ENCODE data around the gene KLK5. TPM values are rescaled to one million over a fixed set of nuclear protein-coding genes. Genes with fewer than 3 reads are reported as not detected.

Gene KLK5
- total RNA-seq, 1 experiment from 2014 or later = not detected

GRCh38 chr19:50897191-50897607 lies 55.6 kb downstream of the KLK5 start:
- no peak for DNase-seq
- Histone ChIP-seq H3K79me2 (ENCODE audit: insufficient read depth, low read length) (no peaks in the 10 kb centered on the region), H2AK5ac (ENCODE audit: insufficient read length, low read length) (no peak overlapping the region), H4K8ac (replicated peaks; ENCODE audit: insufficient read length, low read depth, low read length) (no peak overlapping the region), H4K5ac (ENCODE audit: insufficient read length, low read depth, low read length) (no peak overlapping the region), H3K4me1 (ENCODE audit: insufficient read depth, low read length) (no peaks in the 10 kb centered on the region), H4K91ac (ENCODE audit: insufficient read length, low read depth, low read length) (no peak overlapping the region), H2BK20ac (ENCODE audit: low read depth, low read length, poor library complexity, severe bottlenecking) (no peak overlapping the region), H2BK15ac (ENCODE audit: low read depth, low read length) (no peak overlapping the region), H3K14ac (ENCODE audit: insufficient read depth, low read length) (no peak overlapping the region), H3K18ac (ENCODE audit: insufficient read length, low read depth, low read length) (no peak overlapping the region), H2AFZ (ENCODE audit: low read length) (no peak overlapping the region), H3K4ac (ENCODE audit: low read depth, low read length) (no peak overlapping the region), H3K23ac (ENCODE audit: insufficient read length, low read depth, low read length) (no peak overlapping the region), H3K4me2 (ENCODE audit: insufficient read depth, insufficient read length, low read length) (no peak overlapping the region), H3K27me3 (ENCODE audit: insufficient read depth, low read length) (no peaks in the 10 kb centered on the region), H3K23me2 (ENCODE audit: insufficient read length, low read depth, low read length, poor library complexity, severe bottlenecking) (no peaks in the 10 kb centered on the region), H4K20me1 (ENCODE audit: control insufficient read depth, insufficient read depth, insufficient read length) (no peaks in the 10 kb centered on the region), H2BK12ac (ENCODE audit: insufficient read length, low read depth, low read length) (no peak overlapping the region), H3T11ph (ENCODE audit: low read length) (no peak overlapping the region), H3K79me1 (ENCODE audit: insufficient read depth, low read depth, low read length, poor library complexity, severe bottlenecking) (no peaks in the 10 kb centered on the region), H3K27ac (ENCODE audit: insufficient read length, low read depth, low read length) (no peak overlapping the region), H3K9ac (ENCODE audit: extremely low read depth, insufficient read length, low read length) (no peak overlapping the region), H3K56ac (ENCODE audit: insufficient read length, low read depth, low read length) (no peak overlapping the region), H2BK5ac (ENCODE audit: insufficient read length, low read length) (no peak overlapping the region), H2BK120ac (ENCODE audit: low read depth, low read length, poor library complexity, severe bottlenecking) (no peak overlapping the region), H3K9me3 (ENCODE audit: control insufficient read depth, low read depth, low read length) (peaks cover 4% of the 10 kb centered on the region)
- Mint-ChIP-seq H3K36me3 (ENCODE audit: insufficient read depth in 1 of 3, low read depth in 3 of 3) (peaks cover 4 to 11% (median 7%) of the 10 kb centered on the region in 3 experiments; a peak in 5 of 7 replicates), H3K27ac (no peak overlapping the region), H3K4me1 (no peaks in the 10 kb centered on the region), H3K4me3 (no peak overlapping the region), H3K9me3 (peaks cover 34% of the 10 kb centered on the region in 2 experiments), H3K27me3 (ENCODE audit: low read depth) (peaks cover 63% of the 10 kb centered on the region)
- no CpG with 5 or more reads among the region's 3 CpGs for WGBS (ENCODE audit: extremely low coverage, insufficient read length, low lambda C conversion rate)
- no peak for TF ChIP-seq CTCF (conservative IDR thresholded peaks at IDR 0.05)

Measured in H9 (cell line).